ENCODE data around the gene GNPTAB. TPM values are rescaled to one million over a fixed set of nuclear protein-coding genes. Genes with fewer than 3 reads are reported as not detected.

The GNPTAB gene
- total RNA-seq, 1 experiment from 2014 or later, result 18.0 TPM

- DNase-seq (ENCODE audit: low read depth), result no peak
Observed at GRCh38 chr12:101696251-101697196, 134.2 kb downstream of the GNPTAB start.

GRCh38 chr12:101695706-101696105, 135.1 kb downstream of the GNPTAB start:
- peak; percentile 28 for DNase-seq (ENCODE audit: low read depth)

Other genes starting within 250 kb of the GNPTAB start
- not detected in 2 replicates for gene MYBPC1, start 236.0 kb downstream of the GNPTAB start, total RNA-seq (2014; rRNA removed)
- gene CHPT1, start 133.3 kb downstream of the GNPTAB start, total RNA-seq (2014; rRNA removed), result 28.2 and 34.2 TPM in 2 replicates
- 0.34 TPM in 1 of 2 replicates, not detected in the other for gene SYCP3, start 91.5 kb downstream of the GNPTAB start, total RNA-seq (2014; rRNA removed)
- 7.7 and 10.4 TPM in 2 replicates for gene DRAM1, start 46.6 kb upstream of the GNPTAB start, total RNA-seq (2014; rRNA removed)
- 67.2 and 96.4 TPM in 2 replicates for gene WASHC3, start 231.0 kb upstream of the GNPTAB start, total RNA-seq (2014; rRNA removed)